NCI-H82 treated with DMSO at 0.1 percent for 48 hours (cell line): Measurements from ENCODE around the gene CAMTA1.
"Not testable (repeated sequence)": the region's sequence is repeated elsewhere in the genome, so short reads cannot be mapped to it uniquely, and the experiment has no call there.

ENCODE experiments used
- DNase-seq: peaks from one replicate; lab custom pipeline; 2025; ENCODE audit not compliant: unreplicated experiment; lab: John Stamatoyannopoulos, UW

Gene CAMTA1

GRCh38 chr1:7389906-7390603, 604.8 kb downstream of the CAMTA1 start:
- DNase-seq, result no peak

GRCh38 chr1:7390604-7391000, 605.3 kb downstream of the CAMTA1 start:
- DNase-seq, result no peak

- DNase-seq, result no peak
Observed at GRCh38 chr1:7393136-7393535, 607.9 kb downstream of the CAMTA1 start.

GRCh38 chr1:7395251-7395650, 610.0 kb downstream of the CAMTA1 start:
- DNase-seq, result no peak

- DNase-seq, result no peak
Observed at GRCh38 chr1:7398982-7399381, 613.7 kb downstream of the CAMTA1 start.

GRCh38 chr1:7399514-7400125, 614.4 kb downstream of the CAMTA1 start:
- DNase-seq, result no peak

- no peak for DNase-seq
Observed at GRCh38 chr1:7400566-7400965, 615.3 kb downstream of the CAMTA1 start.

- DNase-seq, result no peak
Observed at GRCh38 chr1:7401814-7402547, 616.7 kb downstream of the CAMTA1 start.

GRCh38 chr1:7402548-7402850, 617.2 kb downstream of the CAMTA1 start:
- DNase-seq, result no peak

- no peak for DNase-seq
Observed at GRCh38 chr1:7403265-7404045, 618.2 kb downstream of the CAMTA1 start.

GRCh38 chr1:7404046-7404742, 618.9 kb downstream of the CAMTA1 start:
- DNase-seq, result no peak

GRCh38 chr1:7405844-7406500, 620.7 kb downstream of the CAMTA1 start:
- no peak for DNase-seq

GRCh38 chr1:7406641-7407543, 621.6 kb downstream of the CAMTA1 start:
- no peak for DNase-seq

GRCh38 chr1:7407544-7407895, 622.3 kb downstream of the CAMTA1 start:
- DNase-seq, result no peak

- DNase-seq, result no peak
Observed at GRCh38 chr1:7407980-7408770, 622.9 kb downstream of the CAMTA1 start.

- no peak for DNase-seq
Observed at GRCh38 chr1:7408771-7409150, 623.5 kb downstream of the CAMTA1 start.

GRCh38 chr1:7409278-7409677, 624.0 kb downstream of the CAMTA1 start:
- DNase-seq, result no peak

GRCh38 chr1:7410156-7410555, 624.9 kb downstream of the CAMTA1 start:
- DNase-seq, result no peak

GRCh38 chr1:7417618-7418017, 632.4 kb downstream of the CAMTA1 start:
- not testable (repeated sequence) for DNase-seq
